Transverse colon (tissue), 4 donors: ENCODE results near the gene HSF5. TPM values are rescaled to one million over a fixed set of nuclear protein-coding genes. Genes with fewer than 3 reads are reported as not detected.

Source experiments
- DNase-seq: peaks from one replicate; pipeline ENCODE4 v3.0.0-alpha.2; 2019
- H3K27ac ChIP-seq, 4 donors: fragments of 200-600 bp; sonication (generic); 2 replicates each; pipeline ENCODE4 v1.5.1; 2016 to 2018; ENCODE audit warnings: inconsistent platforms in 4 of 4
- H3K27me3 ChIP-seq: fragments of 200-600 bp; sonication (generic); 2 replicates; pipeline ENCODE4 v1.5.1; 2017; ENCODE audit warnings: inconsistent platforms
- H3K36me3 ChIP-seq, 4 donors: fragments of 200-600 bp; sonication (generic); 2 replicates each; pipeline ENCODE4 v1.5.1; 2017 to 2019; ENCODE audit warnings: inconsistent platforms in 4 of 4
- H3K4me1 ChIP-seq, 4 donors: fragments of 200-600 bp; sonication (generic); 2 replicates each; pipeline ENCODE4 v1.5.1; 2017 to 2020; ENCODE audit warnings: inconsistent platforms in 4 of 4
- H3K4me3 ChIP-seq, 4 donors: fragments of 200-600 bp; sonication (generic); 1 replicate in 1 of 4; 2 replicates in 3 of 4; pipeline versions ENCODE4 v1.5.1 to v1.6.1; 2017 to 2019; ENCODE audit warnings: inconsistent platforms in 4 of 4
- H3K9me3 ChIP-seq, 2 donors: fragments of 200-600 bp; sonication (generic); 2 replicates each; pipeline ENCODE4 v1.5.1; 2017 to 2019; ENCODE audit warnings: inconsistent platforms in 2 of 2
- EP300 ChIP-seq: sonication (generic); formaldehyde crosslinking; IDR thresholded peaks from one replicate; pipeline ENCODE4 v1.6.1; 2017; ENCODE audit warnings: antibody characterized with exemption, low read depth
- POLR2A ChIP-seq: fragments of 450-650 bp; IDR thresholded peaks from one replicate; pipeline ENCODE4 v1.6.1; 2016; ENCODE audit warnings: antibody characterized with exemption, mild to moderate bottlenecking, moderate library complexity
- POLR2AphosphoS5 ChIP-seq, 3 donors: sonication (generic); formaldehyde crosslinking; IDR thresholded peaks; one replicate each; pipeline ENCODE4 v1.6.1; 2016; ENCODE audit warnings: antibody characterized with exemption in 3 of 3
- WGBS, 2 donors: methylation state at CpG; one replicate each; pipeline ENCODE4 v1.1.5; 2018; ENCODE audit warnings: low coverage in 1 of 2; 5-methylcytosine and 5-hydroxymethylcytosine counted together
- in situ Hi-C, 4 donors: fragments of 200-750 bp; cut with MboI; loops; one replicate each; pipeline versions ENCODE4 v1.15.0 to v1.15.1; 2017; ENCODE audit warnings: low sequenced_read_pairs in 3 of 4, low pct_ligation_motif_present in 1 of 4, low pct_unique_long_range_greater_than_20kb in 1 of 4
- intact Hi-C: fragments of 100-400 bp; cut with DNase I; formaldehyde crosslinking; loops from one replicate; pipeline ENCODE4 v1.15.1; 2023; ENCODE audit warnings: low total_unique reads
- total RNA-seq, 4 donors: library from RNA; depleted of rRNA; stranded (reverse); fragments of >200 nt; gene quantifications; one replicate each; pipeline ENCODE4 v1.1.0, GENCODE V29; 2016
- TF ChIP-seq, protein P1 (sequence below), 5 experiments: fragments of 200-600 bp in 3 of 5; fragments of 450-650 bp in 2 of 5; sonication (generic) in 3 of 5; IDR thresholded peaks; 1 replicate in 2 of 5; 2 replicates in 3 of 5; pipeline ENCODE4 v1.5.1; 2016 to 2017; ENCODE audit warnings: antibody characterized with exemption in 5 of 5, inconsistent platforms in 3 of 5, mild to moderate bottlenecking in 2 of 5, moderate library complexity in 1 of 5

Gene HSF5
- total RNA-seq, 4 donors from 2014 or later = 0.16 TPM; not detected in 3

GRCh38 chr17:58381124-58382035, 106.8 kb downstream of the HSF5 start:
- no peaks in the 10 kb centered on the region for H3K9me3 ChIP-seq
- no peak for DNase-seq
- H3K4me1 ChIP-seq = peaks cover 12 to 84% (median 57%) of the 10 kb centered on the region in 4 donors
- intact Hi-C loops = no loop called here
- H3K27ac ChIP-seq = peak overlapping the region; percentile 1 to 72 (median 43)
- H3K27me3 ChIP-seq = no peaks in the 10 kb centered on the region
- TF ChIP-seq, protein P1, sequence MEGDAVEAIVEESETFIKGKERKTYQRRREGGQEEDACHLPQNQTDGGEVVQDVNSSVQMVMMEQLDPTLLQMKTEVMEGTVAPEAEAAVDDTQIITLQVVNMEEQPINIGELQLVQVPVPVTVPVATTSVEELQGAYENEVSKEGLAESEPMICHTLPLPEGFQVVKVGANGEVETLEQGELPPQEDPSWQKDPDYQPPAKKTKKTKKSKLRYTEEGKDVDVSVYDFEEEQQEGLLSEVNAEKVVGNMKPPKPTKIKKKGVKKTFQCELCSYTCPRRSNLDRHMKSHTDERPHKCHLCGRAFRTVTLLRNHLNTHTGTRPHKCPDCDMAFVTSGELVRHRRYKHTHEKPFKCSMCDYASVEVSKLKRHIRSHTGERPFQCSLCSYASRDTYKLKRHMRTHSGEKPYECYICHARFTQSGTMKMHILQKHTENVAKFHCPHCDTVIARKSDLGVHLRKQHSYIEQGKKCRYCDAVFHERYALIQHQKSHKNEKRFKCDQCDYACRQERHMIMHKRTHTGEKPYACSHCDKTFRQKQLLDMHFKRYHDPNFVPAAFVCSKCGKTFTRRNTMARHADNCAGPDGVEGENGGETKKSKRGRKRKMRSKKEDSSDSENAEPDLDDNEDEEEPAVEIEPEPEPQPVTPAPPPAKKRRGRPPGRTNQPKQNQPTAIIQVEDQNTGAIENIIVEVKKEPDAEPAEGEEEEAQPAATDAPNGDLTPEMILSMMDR (IDR thresholded peaks at IDR 0.05) = no peak
- TF ChIP-seq EP300 (no peak), POLR2A (no peak), POLR2AphosphoS5 (IDR thresholded peaks at IDR 0.05) (no peak)
- H3K36me3 ChIP-seq = no peaks in the 10 kb centered on the region
- WGBS, 2 donors = 25 to 49% methylated on average over 2 to 3 of the region's 3 CpGs
- H3K4me3 ChIP-seq = no peak overlapping the region
- in situ Hi-C loops = no loop called here

DNA sequence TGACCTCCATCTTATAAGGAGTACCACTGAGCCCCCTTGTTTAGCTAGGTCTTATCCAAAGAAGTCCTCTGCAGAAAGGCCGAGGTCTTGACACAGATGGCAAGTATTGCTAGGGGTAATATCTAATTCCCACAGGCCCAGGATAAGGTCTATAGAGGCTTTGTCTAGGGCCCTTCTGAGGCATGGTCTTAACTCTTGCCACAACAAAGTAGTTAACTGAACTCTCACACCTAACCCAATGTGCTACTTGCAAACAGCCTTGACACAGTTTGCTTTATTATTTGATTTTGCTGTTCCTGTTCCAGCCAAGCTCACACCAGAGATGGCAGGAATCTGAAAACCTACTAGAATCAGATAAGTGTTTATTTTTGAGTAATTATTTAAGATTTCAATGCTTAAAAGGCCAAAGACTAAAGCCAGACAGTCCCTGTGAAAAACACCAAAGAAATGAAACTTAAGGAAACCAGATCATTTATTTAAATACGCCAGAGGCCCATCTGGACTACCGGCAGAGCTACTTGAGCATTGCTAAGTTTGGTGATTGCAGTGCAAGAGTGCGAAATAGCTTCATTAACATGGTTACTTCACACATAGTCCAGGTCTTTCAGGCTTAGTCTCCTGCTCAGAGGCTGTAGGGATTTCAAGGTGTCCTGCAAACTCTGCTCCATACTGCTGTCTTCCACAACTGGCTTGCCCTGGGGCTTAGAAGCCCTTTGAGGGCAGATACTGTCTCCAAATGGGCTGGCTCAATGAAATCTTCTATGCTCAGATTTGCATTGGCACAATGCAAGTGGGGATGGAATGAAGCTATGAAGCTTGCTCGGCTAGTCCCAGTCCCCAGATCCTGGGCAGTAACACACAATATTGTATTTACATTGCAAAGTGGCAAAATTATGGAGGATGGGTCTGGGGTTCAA, 107.7 kb downstream of the HSF5 start:
- in situ Hi-C loops = no loop called here
- intact Hi-C loops = no loop called here
- Histone ChIP-seq H3K4me1 (peaks cover 12 to 88% (median 61%) of the 10 kb centered on the region in 4 donors), H3K4me3 (no peak overlapping the region), H3K9me3 (no peaks in the 10 kb centered on the region), H3K27ac (peak overlapping the region in 3 of 4 donors; percentile 29 to 72 (median 57)), H3K36me3 (no peaks in the 10 kb centered on the region), H3K27me3 (no peaks in the 10 kb centered on the region)
- WGBS, 2 donors = 60 to 70% methylated on average over 2 to 5 of the region's 5 CpGs
- TF ChIP-seq, protein P1 (IDR thresholded peaks at IDR 0.05) = no peak
- TF ChIP-seq EP300 (no peak), POLR2AphosphoS5 (IDR thresholded peaks at IDR 0.05) (no peak), POLR2A (no peak)
- no peak for DNase-seq

DNA sequence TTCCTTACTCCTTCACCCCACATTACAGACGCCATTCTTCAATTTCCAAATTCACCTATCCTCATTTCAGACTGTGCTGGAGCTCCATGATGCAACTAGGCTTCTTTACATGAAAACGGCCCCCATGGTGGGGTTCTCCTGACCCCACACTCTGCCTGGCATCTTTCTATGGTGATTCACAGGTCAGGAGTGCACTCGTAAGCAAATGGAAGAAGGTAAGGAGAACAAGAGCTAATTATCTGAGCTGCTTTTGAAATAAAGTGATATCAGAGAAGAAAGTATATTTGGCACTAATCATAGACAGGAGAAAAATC, 108.7 kb downstream of the HSF5 start:
- peak overlapping the region in 3 of 4 donors; percentile 71 to 75 (median 72) for H3K27ac ChIP-seq
- 40 to 48% methylated on average over 3 of the region's 3 CpGs for WGBS, 2 donors
- H3K9me3 ChIP-seq = no peaks in the 10 kb centered on the region
- DNase-seq = no peak
- TF ChIP-seq POLR2AphosphoS5 (IDR thresholded peaks at IDR 0.05) (no peak), EP300 (no peak), POLR2A (no peak)
- TF ChIP-seq, protein P1 (IDR thresholded peaks at IDR 0.05) = no peak
- H3K4me1 ChIP-seq = peaks cover 12 to 88% (median 69%) of the 10 kb centered on the region in 4 donors
- H3K4me3 ChIP-seq = no peak overlapping the region
- H3K36me3 ChIP-seq = no peaks in the 10 kb centered on the region
- no peaks in the 10 kb centered on the region for H3K27me3 ChIP-seq
- intact Hi-C loops (no loop called here), in situ Hi-C loops (no loop called here)
